HepG2 (cell line): ENCODE results near the gene SEMA4C. TPM values are rescaled to one million over a fixed set of nuclear protein-coding genes. Genes with fewer than 3 reads are reported as not detected.

Source experiments
- ETV5 ChIP-seq: IDR thresholded peaks from 2 replicates; pipeline ENCODE4 v1.6.1; 2018; ENCODE audit warnings: missing biosample characterization, missing genetic modification reagents, inconsistent platforms, borderline replicate concordance
- FOXP4 ChIP-seq: sonication (generic); formaldehyde crosslinking; IDR thresholded peaks from 2 replicates; pipeline ENCODE4 v1.4.0; 2020; ENCODE audit warnings: missing genetic modification reagents
- HHEX ChIP-seq: IDR thresholded peaks from 2 replicates; pipeline ENCODE4 v1.6.1; 2016; ENCODE audit warnings: control low read depth
- PAXIP1 ChIP-seq: sonication (generic); formaldehyde crosslinking; conservative IDR thresholded peaks from 2 replicates; pipeline ENCODE4 v1.4.0; 2020; ENCODE audit warnings: mild to moderate bottlenecking, missing genetic modification reagents, moderate library complexity
- SATB2 ChIP-seq: sonication (generic); formaldehyde crosslinking; IDR thresholded peaks from 2 replicates; pipeline ENCODE4 v1.5.0; 2020; ENCODE audit warnings: missing genetic modification reagents
- SMAD1 ChIP-seq: sonication (generic); formaldehyde crosslinking; IDR thresholded peaks from 2 replicates; pipeline ENCODE4 v1.4.0; 2020; ENCODE audit warnings: missing genetic modification reagents, low read depth, mild to moderate bottlenecking, borderline replicate concordance
- SRSF9 ChIP-seq: fragments of 200-400 bp; formaldehyde crosslinking; IDR thresholded peaks from 2 replicates; pipeline ENCODE4 v1.6.1; 2018; ENCODE audit warnings: borderline replicate concordance, mild to moderate bottlenecking, low read depth, low read length; ENCODE audit not compliant: insufficient read depth, poor library complexity, severe bottlenecking
- THAP9 ChIP-seq: sonication (generic); formaldehyde crosslinking; IDR thresholded peaks from 2 replicates; pipeline ENCODE4; 2020; ENCODE audit warnings: missing genetic modification reagents, mild to moderate bottlenecking, borderline replicate concordance
- ZNF280B ChIP-seq: sonication (generic); formaldehyde crosslinking; IDR thresholded peaks from 2 replicates; pipeline ENCODE4 v1.5.0; 2020; ENCODE audit warnings: missing genetic modification reagents, mild to moderate bottlenecking, borderline replicate concordance
- ZNF564 ChIP-seq: sonication (generic); formaldehyde crosslinking; IDR thresholded peaks from 2 replicates; pipeline ENCODE4 v1.8.1; 2023; ENCODE audit warnings: mild to moderate bottlenecking, missing genetic modification reagents
- ZNF614 ChIP-seq: IDR thresholded peaks from 2 replicates; pipeline ENCODE4 v1.6.1; 2018; ENCODE audit warnings: missing biosample characterization, missing genetic modification reagents, inconsistent platforms, borderline replicate concordance
- ZNF768 ChIP-seq: sonication (generic); formaldehyde crosslinking; IDR thresholded peaks from 2 replicates; pipeline ENCODE4 v1.4.0; 2020; ENCODE audit warnings: missing genetic modification reagents
- ZUFSP ChIP-seq: sonication (generic); formaldehyde crosslinking; IDR thresholded peaks from 2 replicates; pipeline ENCODE4 v1.9.0; 2021; ENCODE audit warnings: missing genetic modification reagents, mild to moderate bottlenecking, borderline replicate concordance
- polyA plus RNA-seq, 8 experiments: library from polyadenylated mRNA; depleted of rRNA in 3 of 8; stranded (reverse) in 7 of 8; unstranded in 1 of 8; fragments of >200 nt; fragmentation: Illumina TruSeq in 4 of 8; extraction: Trizol in 4 of 8; gene quantifications; 2 replicates each; pipeline versions ENCODE4 v1.2.1 to v1.2.3, GENCODE V29; 2011 to 2016; ENCODE audit warnings: low read depth in 4 of 8, missing spikeins in 1 of 8, mixed read lengths in 1 of 8; ENCODE audit not compliant: insufficient read depth in 1 of 8
- total RNA-seq, 5 experiments: library from RNA; depleted of rRNA; stranded (reverse); fragments of >200 nt; fragmentation: Illumina TruSeq; extraction: Trizol; gene quantifications; 2 replicates each; pipeline ENCODE4 v1.2.3, GENCODE V29; 2016; ENCODE audit warnings: low read depth in 1 of 5

The SEMA4C gene
- total and polyA plus RNA-seq, 2 of the 13 experiments (the other 11 are each of a cell fraction or from before 2014, with no cell fraction given) = 25.9 to 46.6 TPM

- TF ChIP-seq THAP9 (CRISPR knock-in tag) = no peak; the same call in 1 of the 2 replicates
- TF ChIP-seq FOXP4 (CRISPR knock-in tag) = no peak
- no peak for TF ChIP-seq SATB2 (CRISPR knock-in tag)
- no peak for TF ChIP-seq ZNF614
- TF ChIP-seq SMAD1 (CRISPR knock-in tag) = no peak
- no peak for TF ChIP-seq ZUFSP (CRISPR knock-in tag)
- no peak for TF ChIP-seq ZNF768 (CRISPR knock-in tag)
- peak; percentile 24; the same call in 1 of the 2 replicates for TF ChIP-seq ZNF280B (CRISPR knock-in tag)
- TF ChIP-seq PAXIP1 (CRISPR knock-in tag) = no peak
- TF ChIP-seq HHEX (CRISPR knock-in tag) = no peak
- no peak for TF ChIP-seq ETV5 (CRISPR knock-in tag)
- TF ChIP-seq SRSF9 = no peak
- no peak for TF ChIP-seq ZNF564 (CRISPR knock-in tag)
Measured at GRCh38 chr2:96867756-96868554, 1.9 kb downstream of the SEMA4C start (continued).
